Lower lobe of right lung (tissue), 2 donors: ENCODE data around the gene PHTF2. TPM values are rescaled to one million over a fixed set of nuclear protein-coding genes. Genes with fewer than 3 reads are reported as not detected.

Source experiments
- ATAC-seq, 2 donors: fragments of 200-7000 bp; cut with Tn5 transposase; one replicate each; pipeline ENCODE4 v1.9.1; 2020 to 2022; ENCODE audit warnings: mild to moderate bottlenecking in 2 of 2, moderate library complexity in 2 of 2
- DNase-seq: peaks from one replicate; pipeline ENCODE4 v3.0.0-alpha.2; 2020
- H3K27ac ChIP-seq: fragments of 200-600 bp; one replicate; pipeline ENCODE4 v1.8.0; 2022
- H3K27me3 ChIP-seq: fragments of 200-600 bp; one replicate; pipeline ENCODE4 v1.8.0; 2022; ENCODE audit warnings: low read depth
- H3K36me3 ChIP-seq: fragments of 200-600 bp; one replicate; pipeline ENCODE4 v1.8.0; 2022; ENCODE audit warnings: mild to moderate bottlenecking
- H3K4me1 ChIP-seq: fragments of 200-600 bp; one replicate; pipeline ENCODE4 v1.8.0; 2022
- H3K4me3 ChIP-seq: fragments of 200-600 bp; one replicate; pipeline ENCODE4 v1.8.0; 2022; ENCODE audit warnings: mild to moderate bottlenecking
- H3K9me3 ChIP-seq: fragments of 200-600 bp; one replicate; pipeline ENCODE4 v1.8.0; 2022
- CTCF ChIP-seq: fragments of 200-600 bp; IDR thresholded peaks from one replicate; pipeline ENCODE4 v1.8.0; 2022; ENCODE audit warnings: antibody characterized with exemption, mild to moderate bottlenecking
- intact Hi-C: fragments of 100-400 bp; cut with DNase I; formaldehyde crosslinking; loops from one replicate; pipeline ENCODE4 v1.11.0; 2022
- long read RNA-seq: library from polyadenylated mRNA; unstranded; transcript quantifications from one replicate; pipeline ENCODE4 v2.0.0, GENCODE V29; 2021
- total RNA-seq: library from RNA; stranded (reverse); fragmentation: NEBNext Ultra II Directional; extraction: Animal tissue kit (Norgen Biotek cat#: 25700); gene quantifications from one replicate; pipeline ENCODE4 v1.2.1, GENCODE V29; 2021
- donor health status: DM: no; HTN: yes; CAD: no; lungs with severe emphysema.

PHTF2 gene
- total RNA-seq, result 15.2 TPM
- long read RNA-seq, partial matches to known transcripts, result 3 of 12 reads
- long read RNA-seq, other reads (novel, unspliced or antisense), result 7 of 12 reads

DNA sequence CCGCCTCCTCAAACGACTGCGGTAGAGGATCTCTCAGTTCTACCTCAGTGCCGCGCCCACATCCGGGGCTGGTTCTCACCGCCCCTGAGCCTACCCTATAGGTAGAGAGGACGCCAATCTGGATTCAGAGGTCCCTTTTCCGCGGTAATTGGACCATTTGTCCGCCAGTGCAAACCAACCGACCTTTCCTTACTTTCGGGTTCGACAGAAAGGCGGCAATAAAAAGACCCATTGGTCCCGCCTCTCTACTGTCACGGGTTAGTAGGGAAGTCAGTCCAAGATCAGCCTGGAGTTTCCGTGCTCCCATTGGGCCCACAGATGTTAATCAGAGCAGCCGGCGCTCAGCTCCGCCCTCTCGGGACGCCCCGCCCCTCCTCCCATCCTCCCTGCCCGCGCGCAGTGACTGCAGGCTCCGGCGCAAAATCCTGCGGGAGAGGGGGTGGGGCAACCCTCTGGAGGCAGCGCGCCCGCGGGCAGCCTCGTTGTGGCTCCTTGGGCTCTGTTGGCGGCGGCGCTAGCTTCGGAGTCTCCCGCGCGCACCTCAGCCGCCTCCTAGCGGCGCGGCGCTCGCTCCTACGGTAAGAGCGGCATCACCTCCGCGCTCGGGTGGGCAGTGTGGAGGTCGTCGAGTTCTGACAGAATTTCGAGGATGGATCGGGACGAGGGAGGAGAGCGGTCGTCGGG lies at the start of gene PHTF2, which contains the start of gene TMEM60:
Gene PHTF2, plus strand, starts transcription at position 380 of the 684 bp plus-strand sequence.
Gene TMEM60, minus strand, starts transcription at position 41 of the 684 bp plus-strand sequence. CDS start 4,061 bp downstream, outside the sequence.
- peak; percentile 96 to 97 for ATAC-seq
- intact Hi-C loops, result no loop called here
- TF ChIP-seq CTCF, result peak; percentile 51

GRCh38 chr7:77752016-77752415 lies 46.6 kb upstream of the PHTF2 start:
- ATAC-seq (peak; percentile 62 to 85), DNase-seq (no peak)
- Histone ChIP-seq H3K9me3 (no peaks in the 10 kb centered on the region), H3K36me3 (peaks cover 16% of the 10 kb centered on the region), H3K4me3 (no peak overlapping the region), H3K27me3 (no peaks in the 10 kb centered on the region), H3K4me1 (peaks cover 22% of the 10 kb centered on the region), H3K27ac (no peak overlapping the region)
- intact Hi-C loops, result loop anchor here (10.0 kb wide), 1 partner anchor 97 kb away; no protein-coding TSS in a partner anchor
- no peak for TF ChIP-seq CTCF

More for the DNA sequence above, at the start of gene PHTF2, which contains the start of gene TMEM60:
- peak; percentile 99 for DNase-seq
- Histone ChIP-seq H3K27ac (peak within 1 kb of the TSS; percentile 86), H3K36me3 (peaks cover 7% of the 10 kb centered on the region), H3K4me3 (peak within 1 kb of the TSS; percentile 78), H3K9me3 (no peaks in the 10 kb centered on the region), H3K4me1 (peaks cover 37% of the 10 kb centered on the region), H3K27me3 (no peaks in the 10 kb centered on the region)

- peak in 1 of 2 donors; percentile 28 for ATAC-seq
- intact Hi-C loops, result loop anchor here (10.0 kb wide), 1 partner anchor 98 kb away; no protein-coding TSS in a partner anchor
- no peak for TF ChIP-seq CTCF
- no peak overlapping the region for H3K27ac ChIP-seq
- H3K4me1 ChIP-seq, result peaks cover 17% of the 10 kb centered on the region
- no peaks in the 10 kb centered on the region for H3K27me3 ChIP-seq
- no peak overlapping the region for H3K4me3 ChIP-seq
- peaks cover 16% of the 10 kb centered on the region for H3K36me3 ChIP-seq
- H3K9me3 ChIP-seq, result no peaks in the 10 kb centered on the region
- DNase-seq, result no peak
Measured at GRCh38 chr7:77753173-77753572, 45.4 kb upstream of the PHTF2 start.

DNA sequence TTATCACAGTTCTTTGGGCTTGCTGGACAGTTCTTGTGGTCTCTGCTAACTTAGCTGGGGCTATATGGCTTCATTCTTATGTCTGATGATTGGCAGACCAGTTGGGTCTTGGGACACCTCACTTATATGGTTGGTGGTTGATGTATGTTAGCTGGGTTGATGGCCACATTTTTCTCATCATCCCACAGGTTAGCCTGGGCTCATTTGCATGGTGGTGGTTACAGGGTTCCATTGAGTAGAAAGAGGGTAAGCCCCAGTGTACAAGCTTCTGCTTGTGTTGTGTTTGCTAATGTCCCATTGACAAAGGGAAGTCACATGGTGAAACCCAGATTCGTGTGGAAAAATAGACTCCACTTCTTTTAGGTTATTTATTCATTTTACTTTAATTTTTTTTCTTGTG lies 41.0 kb upstream of the PHTF2 start:
- DNase-seq (no peak), ATAC-seq (peak in 1 of 2 donors; percentile 51)
- no peaks in the 10 kb centered on the region for H3K27me3 ChIP-seq
- no peaks in the 10 kb centered on the region for H3K9me3 ChIP-seq
- intact Hi-C loops, result loop anchor here (10.0 kb wide), 1 partner anchor 103 kb away; no protein-coding TSS in a partner anchor
- TF ChIP-seq CTCF, result no peak
- H3K36me3 ChIP-seq, result no peaks in the 10 kb centered on the region
- peaks cover 10% of the 10 kb centered on the region for H3K4me1 ChIP-seq
- no peak overlapping the region for H3K27ac ChIP-seq
- no peak overlapping the region for H3K4me3 ChIP-seq

- Histone ChIP-seq H3K4me1 (peaks cover 5% of the 10 kb centered on the region), H3K36me3 (no peaks in the 10 kb centered on the region), H3K27me3 (no peaks in the 10 kb centered on the region), H3K4me3 (no peak overlapping the region), H3K9me3 (no peaks in the 10 kb centered on the region), H3K27ac (no peak overlapping the region)
- peak; percentile 82 to 84 for ATAC-seq
- no peak for DNase-seq
- intact Hi-C loops, result loop anchor here (10.0 kb wide), 1 partner anchor 105 kb away; no protein-coding TSS in a partner anchor
- TF ChIP-seq CTCF, result peak; percentile 85
Measured at GRCh38 chr7:77759294-77759889, 39.2 kb upstream of the PHTF2 start.
